BLaER1 treated with 17β-estradiol and CSF1 and Interleukin-3, amounts not matched to agents 10 nM and 100 nM (cell line): ENCODE results near the gene MPST.

Source experiments
- H3K27ac ChIP-seq, 11 experiments: shearing (Covaris generic); formaldehyde crosslinking; 2 replicates each; pipeline ENCODE4 v1.8.1; 2022
- H3K27me3 ChIP-seq, 11 experiments: shearing (Covaris generic); formaldehyde crosslinking; 2 replicates each; pipeline ENCODE4 v1.8.1; 2022
- H3K36me3 ChIP-seq, 11 experiments: shearing (Covaris generic); formaldehyde crosslinking; 2 replicates each; pipeline ENCODE4 v1.8.1; 2022
- H3K4me1 ChIP-seq, 10 experiments: shearing (Covaris generic); formaldehyde crosslinking; 2 replicates each; pipeline ENCODE4 v1.8.1; 2022
- H3K4me2 ChIP-seq, 11 experiments: shearing (Covaris generic); formaldehyde crosslinking; 2 replicates each; pipeline ENCODE4 v1.8.1; 2022
- H3K4me3 ChIP-seq, 10 experiments: shearing (Covaris generic); formaldehyde crosslinking; 2 replicates each; pipeline ENCODE4 v1.8.1; 2022
- H3K9ac ChIP-seq, 11 experiments: shearing (Covaris generic); formaldehyde crosslinking; 2 replicates each; pipeline ENCODE4 v1.8.1; 2022
- H3K9me3 ChIP-seq, 11 experiments: shearing (Covaris generic); formaldehyde crosslinking; replicated peaks in 1 of 11; 2 replicates each; pipeline ENCODE4 v1.8.1; 2022
- H4K20me1 ChIP-seq, 11 experiments: shearing (Covaris generic); formaldehyde crosslinking; 2 replicates each; pipeline ENCODE4 v1.8.1; 2022
- Cebpa-rat ChIP-seq, 11 experiments: shearing (Covaris generic); IDR thresholded peaks; 2 replicates each; pipeline ENCODE4 v1.8.1; 2022

Gene MPST

GRCh38 chr22:37077802-37078448 is 58.4 kb downstream of the MPST start:
- Histone ChIP-seq H3K9me3 (no peaks in the 10 kb centered on the region), H3K27ac (no peak overlapping the region), H3K9ac (no peak overlapping the region), H3K4me2 (peak overlapping the region in 7 of 11 experiments; percentile 24 to 68 (median 45); a peak in 10 of 22 replicates), H3K36me3 (no peaks in the 10 kb centered on the region), H3K27me3 (no peaks in the 10 kb centered on the region), H3K4me1 (peaks cover 22 to 46% (median 42%) of the 10 kb centered on the region in 10 experiments), H3K4me3 (no peak overlapping the region), H4K20me1 (peaks cover 0 to 4% (median 0%) of the 10 kb centered on the region in 11 experiments; a peak in 1 of 22 replicates)
- TF ChIP-seq Cebpa-rat (IDR thresholded peaks at IDR 0.05) = no peak

GRCh38 chr22:37079158-37079557 is 59.6 kb downstream of the MPST start:
- Histone ChIP-seq H3K9ac (no peak overlapping the region; a peak in 1 of 22 replicates), H4K20me1 (peaks cover 0 to 4% (median 0%) of the 10 kb centered on the region in 11 experiments; a peak in 1 of 22 replicates), H3K4me1 (peaks cover 22 to 46% (median 42%) of the 10 kb centered on the region in 10 experiments), H3K27ac (0 out of 22 replicates have a peak overlapping the region, but pooled peaks of 1 of the 11 experiments have one; percentile 3), H3K4me3 (no peak overlapping the region), H3K27me3 (no peaks in the 10 kb centered on the region), H3K9me3 (no peaks in the 10 kb centered on the region), H3K4me2 (peak overlapping the region; percentile 46 to 80 (median 72); a peak in 21 of 22 replicates), H3K36me3 (no peaks in the 10 kb centered on the region)
- no peak for TF ChIP-seq Cebpa-rat (IDR thresholded peaks at IDR 0.05)
